HL-60 (cell line): ENCODE measurements around the gene HS6ST3. TPM values are rescaled to one million over a fixed set of nuclear protein-coding genes. Genes with fewer than 3 reads are reported as not detected.

ENCODE experiments used
- DNase-seq, 2 experiments: peaks; one replicate each; pipeline ENCODE4 v3.0.0-alpha.2; 2010 to 2020; ENCODE audit warnings: low read depth in 1 of 2, low spot score in 1 of 2
- H3K27ac ChIP-seq: fragments of 250-450 bp; sonication (Bioruptor Pico); replicated peaks from 2 replicates; pipeline ENCODE4 v1.5.1; 2020; ENCODE audit warnings: mild to moderate bottlenecking, moderate library complexity
- H3K27me3 ChIP-seq: fragments of 250-450 bp; sonication (Bioruptor Pico); 2 replicates; pipeline ENCODE4 v1.5.1; 2021; ENCODE audit warnings: mild to moderate bottlenecking, moderate library complexity; ENCODE audit not compliant: insufficient read depth, poor library complexity, severe bottlenecking
- H3K4me3 ChIP-seq: replicated peaks from 2 replicates; pipeline ENCODE4 v1.5.1; 2011; ENCODE audit warnings: mild to moderate bottlenecking, control low read depth, low read length; ENCODE audit not compliant: insufficient read depth
- GABPA ChIP-seq: IDR thresholded peaks from 2 replicates; pipeline ENCODE4 v1.6.1; 2012; ENCODE audit warnings: low read depth
- POLR2AphosphoS5 ChIP-seq: IDR thresholded peaks from 2 replicates; pipeline ENCODE4 v1.6.1; 2012; ENCODE audit warnings: low read depth
- SPI1 ChIP-seq: IDR thresholded peaks from 2 replicates; pipeline ENCODE4 v1.6.1; 2012; ENCODE audit warnings: low read depth, mild to moderate bottlenecking, borderline replicate concordance
- microRNA-seq: library from miRNA; unstranded; fragments of <30 nt; microRNA quantifications from one replicate; pipeline ENCODE4, GENCODE V29; 2018
- TF ChIP-seq, protein P1 (sequence below): IDR thresholded peaks from 2 replicates; pipeline ENCODE4 v1.6.1; 2012; ENCODE audit warnings: low read depth; ENCODE audit not compliant: insufficient replicate concordance
- TF ChIP-seq, protein P2 (sequence below): IDR thresholded peaks from one replicate; pipeline ENCODE4 v1.5.1; 2011; ENCODE audit warnings: low read length, control low read depth, inconsistent platforms; ENCODE audit not compliant: insufficient read depth

The HS6ST3 gene

DNA sequence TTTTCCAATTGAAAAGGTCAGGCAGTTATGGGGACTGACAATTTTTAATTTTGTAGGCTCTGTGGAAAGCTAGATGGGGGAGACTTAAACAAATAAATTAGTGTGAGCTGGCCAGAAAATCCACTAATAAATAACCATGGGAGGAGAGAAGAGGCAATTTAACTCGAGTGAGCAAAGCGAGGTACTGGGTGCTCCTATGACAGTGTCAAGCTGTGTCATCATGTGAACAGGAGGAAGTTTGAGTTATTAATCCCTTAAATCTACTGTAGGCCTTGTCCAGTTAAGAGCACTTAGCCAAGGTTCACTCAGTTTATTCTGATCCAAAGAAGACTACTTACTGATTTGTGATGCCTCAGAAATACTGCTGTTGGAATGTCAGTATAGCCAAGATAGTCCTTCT lies 781.6 kb downstream of the HS6ST3 start:
- DNase-seq = no peak
- Histone ChIP-seq H3K27ac (no peak overlapping the region), H3K4me3 (no peak overlapping the region), H3K27me3 (peaks cover 4% of the 10 kb centered on the region)
- TF ChIP-seq, protein P1, sequence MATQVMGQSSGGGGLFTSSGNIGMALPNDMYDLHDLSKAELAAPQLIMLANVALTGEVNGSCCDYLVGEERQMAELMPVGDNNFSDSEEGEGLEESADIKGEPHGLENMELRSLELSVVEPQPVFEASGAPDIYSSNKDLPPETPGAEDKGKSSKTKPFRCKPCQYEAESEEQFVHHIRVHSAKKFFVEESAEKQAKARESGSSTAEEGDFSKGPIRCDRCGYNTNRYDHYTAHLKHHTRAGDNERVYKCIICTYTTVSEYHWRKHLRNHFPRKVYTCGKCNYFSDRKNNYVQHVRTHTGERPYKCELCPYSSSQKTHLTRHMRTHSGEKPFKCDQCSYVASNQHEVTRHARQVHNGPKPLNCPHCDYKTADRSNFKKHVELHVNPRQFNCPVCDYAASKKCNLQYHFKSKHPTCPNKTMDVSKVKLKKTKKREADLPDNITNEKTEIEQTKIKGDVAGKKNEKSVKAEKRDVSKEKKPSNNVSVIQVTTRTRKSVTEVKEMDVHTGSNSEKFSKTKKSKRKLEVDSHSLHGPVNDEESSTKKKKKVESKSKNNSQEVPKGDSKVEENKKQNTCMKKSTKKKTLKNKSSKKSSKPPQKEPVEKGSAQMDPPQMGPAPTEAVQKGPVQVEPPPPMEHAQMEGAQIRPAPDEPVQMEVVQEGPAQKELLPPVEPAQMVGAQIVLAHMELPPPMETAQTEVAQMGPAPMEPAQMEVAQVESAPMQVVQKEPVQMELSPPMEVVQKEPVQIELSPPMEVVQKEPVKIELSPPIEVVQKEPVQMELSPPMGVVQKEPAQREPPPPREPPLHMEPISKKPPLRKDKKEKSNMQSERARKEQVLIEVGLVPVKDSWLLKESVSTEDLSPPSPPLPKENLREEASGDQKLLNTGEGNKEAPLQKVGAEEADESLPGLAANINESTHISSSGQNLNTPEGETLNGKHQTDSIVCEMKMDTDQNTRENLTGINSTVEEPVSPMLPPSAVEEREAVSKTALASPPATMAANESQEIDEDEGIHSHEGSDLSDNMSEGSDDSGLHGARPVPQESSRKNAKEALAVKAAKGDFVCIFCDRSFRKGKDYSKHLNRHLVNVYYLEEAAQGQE = no peak
- TF ChIP-seq, protein P2, sequence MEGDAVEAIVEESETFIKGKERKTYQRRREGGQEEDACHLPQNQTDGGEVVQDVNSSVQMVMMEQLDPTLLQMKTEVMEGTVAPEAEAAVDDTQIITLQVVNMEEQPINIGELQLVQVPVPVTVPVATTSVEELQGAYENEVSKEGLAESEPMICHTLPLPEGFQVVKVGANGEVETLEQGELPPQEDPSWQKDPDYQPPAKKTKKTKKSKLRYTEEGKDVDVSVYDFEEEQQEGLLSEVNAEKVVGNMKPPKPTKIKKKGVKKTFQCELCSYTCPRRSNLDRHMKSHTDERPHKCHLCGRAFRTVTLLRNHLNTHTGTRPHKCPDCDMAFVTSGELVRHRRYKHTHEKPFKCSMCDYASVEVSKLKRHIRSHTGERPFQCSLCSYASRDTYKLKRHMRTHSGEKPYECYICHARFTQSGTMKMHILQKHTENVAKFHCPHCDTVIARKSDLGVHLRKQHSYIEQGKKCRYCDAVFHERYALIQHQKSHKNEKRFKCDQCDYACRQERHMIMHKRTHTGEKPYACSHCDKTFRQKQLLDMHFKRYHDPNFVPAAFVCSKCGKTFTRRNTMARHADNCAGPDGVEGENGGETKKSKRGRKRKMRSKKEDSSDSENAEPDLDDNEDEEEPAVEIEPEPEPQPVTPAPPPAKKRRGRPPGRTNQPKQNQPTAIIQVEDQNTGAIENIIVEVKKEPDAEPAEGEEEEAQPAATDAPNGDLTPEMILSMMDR = no peak
- TF ChIP-seq SPI1 = no peak
- no peak for TF ChIP-seq GABPA
- TF ChIP-seq POLR2AphosphoS5 = no peak

GRCh38 chr13:96880419-96880818 lies 790.5 kb downstream of the HS6ST3 start:
- no peaks in the 10 kb centered on the region for H3K27me3 ChIP-seq
- no peak overlapping the region for H3K4me3 ChIP-seq
- H3K27ac ChIP-seq = no peak overlapping the region
- no peak for DNase-seq
- no peak for TF ChIP-seq POLR2AphosphoS5
- TF ChIP-seq SPI1 = no peak
- TF ChIP-seq, protein P1 = no peak
- no peak for TF ChIP-seq GABPA
- TF ChIP-seq, protein P2 = no peak

Small RNAs within 50 kb of the gene (microRNA-seq; reads per million reads assigned to microRNA genes)
- not detected for gene MIR4501
